Measurements from ENCODE around the gene DISP2.
A peak's percentile ranks its signal among the peaks of the same experiment; 100 is the strongest.

The DISP2 gene

GRCh38 chr15:40357723-40358470 lies at the start of gene DISP2:
Gene DISP2, plus strand, starts transcription at chr15:40358219. Its CDS starts 103 bp downstream, at chr15:40358322.
- CTCF ChIA-PET: interaction anchor here (1.2 to 1.5 kb wide), 2 partner anchors 13 to 79 kb away, joined by 3 to 6 read pairs; no protein-coding TSS in a partner anchor
- TF ChIP-seq L3MBTL2 (conservative IDR thresholded peaks at IDR 0.05): peak; percentile 73
- TF ChIP-seq SP1 (IDR thresholded peaks at IDR 0.05): no peak
- DNase-seq (ENCODE audit: extremely low spot score): peak; percentile 92
- POLR2A ChIA-PET: interaction anchor here (0.9 to 1.5 kb wide), 3 partner anchors 17 to 47 kb away, joined by 3 to 4 read pairs (median 3); partner anchors contain the start of genes CCDC9B, IVD and KNSTRN

- TF ChIP-seq PKNOX1 (IDR thresholded peaks at IDR 0.05) (no peak), FOXA1 (IDR thresholded peaks at IDR 0.05) (no peak), SP1 (IDR thresholded peaks at IDR 0.05) (no peak), L3MBTL2 (conservative IDR thresholded peaks at IDR 0.05) (no peak), TARDBP (IDR thresholded peaks at IDR 0.05) (no peak), ARNT (IDR thresholded peaks at IDR 0.05) (no peak), NFRKB (IDR thresholded peaks at IDR 0.05) (no peak), LEF1 (IDR thresholded peaks at IDR 0.05; ENCODE audit: borderline replicate concordance) (no peak), ZNF384 (IDR thresholded peaks at IDR 0.05) (no peak), BHLHE40 (IDR thresholded peaks at IDR 0.05; ENCODE audit: borderline replicate concordance) (no peak)
- ChIA-PET CTCF (interaction anchor here (0.5 to 5.9 kb wide), 9 partner anchors 11 to 279 kb away, joined by 3 to 55 read pairs (median 5); no protein-coding TSS in a partner anchor), POLR2A (interaction anchor here (0.9 kb wide), 1 partner anchor 29 kb away, joined by 3 read pairs; no protein-coding TSS in a partner anchor)
- DNase-seq (ENCODE audit: extremely low spot score): no peak
These were observed 48.6 kb upstream of the DISP2 start for GRCh38 chr15:40309344-40309862.

GRCh38 chr15:40310001-40310959 lies 47.7 kb upstream of the DISP2 start:
- peak; percentile 58 for DNase-seq (ENCODE audit: extremely low spot score)
- POLR2A ChIA-PET: interaction anchor here (0.6 to 0.9 kb wide), 2 partner anchors 30 to 31 kb away, joined by 3 read pairs; no protein-coding TSS in a partner anchor
- TF ChIP-seq L3MBTL2 (conservative IDR thresholded peaks at IDR 0.05): no peak
- no peak for TF ChIP-seq FOXA1 (IDR thresholded peaks at IDR 0.05)
- TF ChIP-seq BHLHE40 (IDR thresholded peaks at IDR 0.05; ENCODE audit: borderline replicate concordance): no peak
- CTCF ChIA-PET: interaction anchor here (0.7 to 5.9 kb wide), 9 partner anchors 11 to 280 kb away, joined by 3 to 55 read pairs (median 5); no protein-coding TSS in a partner anchor

- TF ChIP-seq FOXA1 (IDR thresholded peaks at IDR 0.05) (no peak), HDGF (IDR thresholded peaks at IDR 0.05; ENCODE audit: borderline replicate concordance) (no peak), NFRKB (IDR thresholded peaks at IDR 0.05) (no peak), PKNOX1 (IDR thresholded peaks at IDR 0.05) (no peak), SUZ12 (IDR thresholded peaks at IDR 0.05) (no peak), FOXK2 (IDR thresholded peaks at IDR 0.05) (no peak)
- ChIA-PET POLR2A (no interaction called here), CTCF (interaction anchor here (0.7 to 5.9 kb wide), 7 partner anchors 10 to 32 kb away, joined by 3 to 55 read pairs (median 5); no protein-coding TSS in a partner anchor)
- no peak for DNase-seq (ENCODE audit: extremely low spot score)
These were observed 47.0 kb upstream of the DISP2 start for GRCh38 chr15:40310993-40311392.

GRCh38 chr15:40312370-40313158 lies 45.5 kb upstream of the DISP2 start:
- CTCF ChIA-PET: interaction anchor here (0.8 to 5.9 kb wide), 3 partner anchors 25 to 34 kb away, joined by 3 to 55 read pairs (median 4); partner anchors contain the start of gene ANKRD63
- no peak for DNase-seq (ENCODE audit: extremely low spot score)
- no peak for TF ChIP-seq SP1 (IDR thresholded peaks at IDR 0.05)
- no peak for TF ChIP-seq NFRKB (IDR thresholded peaks at IDR 0.05)
- no peak for TF ChIP-seq CTBP1 (IDR thresholded peaks at IDR 0.05; ENCODE audit: borderline replicate concordance)
- TF ChIP-seq FOXK2 (IDR thresholded peaks at IDR 0.05): no peak
- TF ChIP-seq ELF4 (IDR thresholded peaks at IDR 0.05): no peak
- no peak for TF ChIP-seq ZNF384 (IDR thresholded peaks at IDR 0.05)
- TF ChIP-seq LEF1 (IDR thresholded peaks at IDR 0.05; ENCODE audit: borderline replicate concordance): no peak
- no peak for TF ChIP-seq L3MBTL2 (conservative IDR thresholded peaks at IDR 0.05)
- TF ChIP-seq FOXM1 (IDR thresholded peaks at IDR 0.05; ENCODE audit: borderline replicate concordance): no peak
- TF ChIP-seq BHLHE40 (IDR thresholded peaks at IDR 0.05; ENCODE audit: borderline replicate concordance): no peak
- no peak for TF ChIP-seq ARNT (IDR thresholded peaks at IDR 0.05)
- no peak for TF ChIP-seq SUZ12 (IDR thresholded peaks at IDR 0.05)
- no peak for TF ChIP-seq TARDBP (IDR thresholded peaks at IDR 0.05)
- POLR2A ChIA-PET: no interaction called here
